CD4-positive, alpha-beta T cell treated with Interleukin-15 for 1 hour (primary cell): ENCODE data around the gene SAPCD2.
"Not testable (repeated sequence)": the region's sequence is repeated elsewhere in the genome, so short reads cannot be mapped to it uniquely, and the experiment has no call there.

ENCODE experiments used
- DNase-seq: peaks from one replicate; pipeline ENCODE4 v3.0.0-alpha.2; 2020

SAPCD2 gene

DNA sequence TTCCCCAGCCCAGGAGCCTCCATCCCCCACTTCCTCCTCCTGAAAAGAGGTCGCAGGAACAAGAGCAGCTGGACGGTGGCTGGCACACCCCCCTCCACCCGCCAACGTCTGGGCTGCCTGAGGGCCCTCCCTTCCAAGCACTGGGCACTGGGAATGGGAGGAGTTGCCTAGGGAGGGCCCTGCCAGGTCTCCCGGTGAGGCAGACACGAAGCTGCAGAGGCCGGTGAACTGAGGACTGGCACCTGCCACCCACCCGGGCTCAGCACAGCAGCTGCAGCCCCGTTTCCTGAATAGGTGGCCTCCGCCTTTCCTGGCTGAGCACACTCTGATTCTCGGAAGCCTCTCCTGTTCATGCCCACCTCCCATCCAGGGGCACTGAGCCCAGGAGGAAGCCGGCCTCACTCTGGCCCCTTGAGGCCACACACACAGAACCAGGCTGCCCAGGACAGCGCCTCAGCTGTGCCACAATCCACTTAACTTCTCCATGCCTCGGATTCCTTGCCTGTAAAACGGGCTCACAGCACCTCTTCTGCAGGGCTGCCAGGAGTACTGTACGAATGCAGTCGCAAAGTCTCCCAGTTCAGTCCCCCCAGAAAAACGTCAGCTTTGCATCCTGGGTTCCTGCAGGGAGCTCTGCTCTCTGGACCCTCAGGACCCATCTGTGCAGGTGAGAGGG, 25.7 kb downstream of the SAPCD2 start:
- DNase-seq = no peak

DNA sequence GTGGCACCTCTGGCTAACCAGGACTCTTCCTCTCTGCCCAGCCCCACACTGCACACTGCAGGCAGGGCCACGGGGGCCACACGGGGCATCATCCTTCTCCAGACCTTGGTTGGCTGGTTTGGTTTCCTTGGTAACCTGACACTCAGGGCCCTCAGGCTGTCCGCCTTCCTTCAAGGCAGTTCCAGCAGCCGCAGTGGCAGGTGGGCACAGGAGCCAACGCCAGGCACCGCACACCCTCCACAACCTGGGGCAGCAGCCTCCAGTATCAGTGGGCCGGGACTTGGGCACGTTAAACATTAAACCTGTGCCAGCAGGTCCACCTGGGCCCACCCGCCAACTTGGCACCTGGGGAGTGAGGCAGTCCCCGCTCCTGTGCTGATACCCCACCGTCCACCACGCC, 26.3 kb downstream of the SAPCD2 start:
- DNase-seq = no peak

DNA sequence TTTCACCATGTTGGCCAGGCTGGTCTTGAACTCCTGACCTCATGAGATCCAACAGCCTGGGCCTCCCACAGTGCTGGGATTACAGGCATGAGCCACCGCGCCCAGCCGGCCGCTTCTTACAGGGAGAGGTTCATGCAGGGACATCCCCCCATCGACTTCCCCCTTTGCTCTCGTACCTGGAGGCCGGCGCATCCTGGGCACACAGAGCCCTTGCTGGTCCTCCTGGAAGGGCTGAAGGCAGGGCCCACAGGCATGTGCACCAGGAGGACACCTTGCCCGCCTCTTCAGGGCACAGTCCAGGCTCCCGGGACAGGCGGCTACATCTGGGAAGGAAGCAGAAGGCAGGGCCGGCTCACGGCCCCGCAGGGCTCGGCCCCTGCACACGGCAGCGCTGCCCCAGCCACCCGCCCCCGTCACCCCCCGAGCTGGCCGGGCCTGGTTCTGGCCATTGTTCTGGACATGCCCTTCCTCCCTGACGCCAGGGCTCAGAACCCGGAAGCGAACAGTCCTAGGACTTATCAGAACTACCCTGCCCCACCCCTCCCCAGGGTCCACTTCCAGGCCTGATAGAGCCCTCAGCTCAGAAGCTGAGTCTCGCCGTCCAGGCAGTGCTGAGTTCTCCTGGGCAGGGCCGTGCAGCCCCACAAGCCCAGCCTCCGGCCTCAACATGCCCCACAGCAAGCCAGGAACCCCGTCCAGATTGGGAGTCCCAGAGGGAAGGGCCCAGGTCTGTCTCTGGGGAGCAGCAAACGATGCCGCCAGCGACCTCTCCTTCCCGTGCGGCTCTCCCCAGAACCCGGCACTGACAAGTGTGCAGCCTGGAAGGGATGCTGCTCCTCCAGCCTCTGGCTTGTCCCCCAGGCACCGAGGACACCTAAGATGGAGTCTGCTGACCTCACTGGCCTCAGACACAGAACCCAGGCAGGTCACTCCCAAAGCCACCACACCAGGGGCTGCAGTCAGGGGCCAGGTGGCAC, 27.3 kb downstream of the SAPCD2 start:
- DNase-seq = no peak

DNA sequence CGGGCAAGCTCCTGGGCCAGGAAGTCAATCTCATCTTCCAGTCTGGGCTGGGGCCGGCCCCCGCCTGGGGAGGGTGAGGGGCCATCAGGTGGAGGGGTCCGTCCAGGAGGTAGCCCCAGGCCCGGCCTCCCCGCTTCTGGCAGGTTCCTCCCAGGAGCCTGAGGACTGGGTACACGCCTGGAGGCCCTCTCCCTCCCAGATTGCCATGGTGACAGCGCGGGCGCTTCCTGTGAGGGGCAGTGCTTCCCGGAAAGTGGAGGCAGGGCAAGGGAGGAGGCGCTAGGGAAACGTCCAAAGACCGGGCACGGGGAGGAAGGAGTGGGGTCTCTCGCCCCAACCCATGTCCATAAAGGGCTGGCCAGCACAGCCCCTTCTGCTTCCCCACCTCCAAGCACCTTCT, 29.2 kb downstream of the SAPCD2 start:
- no peak for DNase-seq

DNA sequence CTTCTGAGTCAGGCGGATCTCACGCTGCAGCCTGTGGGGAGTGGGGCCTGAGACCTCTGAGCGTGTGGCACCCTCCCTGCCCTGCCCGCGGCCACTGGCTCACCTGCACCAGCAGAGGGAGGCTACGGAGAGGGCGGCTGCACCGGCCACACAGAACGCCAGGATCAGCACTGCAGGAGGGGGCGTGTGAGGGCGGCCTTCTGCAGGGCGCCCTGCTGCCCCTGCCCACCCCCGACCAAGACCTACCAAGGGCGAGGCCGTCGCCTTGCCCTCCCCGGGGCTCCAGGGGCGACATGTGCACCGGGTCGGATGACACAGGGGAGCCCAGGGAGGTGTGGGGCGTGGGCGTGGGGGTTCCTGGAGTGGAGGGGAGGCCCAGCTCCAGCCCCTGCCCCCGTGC, 29.8 kb downstream of the SAPCD2 start:
- no peak for DNase-seq

DNA sequence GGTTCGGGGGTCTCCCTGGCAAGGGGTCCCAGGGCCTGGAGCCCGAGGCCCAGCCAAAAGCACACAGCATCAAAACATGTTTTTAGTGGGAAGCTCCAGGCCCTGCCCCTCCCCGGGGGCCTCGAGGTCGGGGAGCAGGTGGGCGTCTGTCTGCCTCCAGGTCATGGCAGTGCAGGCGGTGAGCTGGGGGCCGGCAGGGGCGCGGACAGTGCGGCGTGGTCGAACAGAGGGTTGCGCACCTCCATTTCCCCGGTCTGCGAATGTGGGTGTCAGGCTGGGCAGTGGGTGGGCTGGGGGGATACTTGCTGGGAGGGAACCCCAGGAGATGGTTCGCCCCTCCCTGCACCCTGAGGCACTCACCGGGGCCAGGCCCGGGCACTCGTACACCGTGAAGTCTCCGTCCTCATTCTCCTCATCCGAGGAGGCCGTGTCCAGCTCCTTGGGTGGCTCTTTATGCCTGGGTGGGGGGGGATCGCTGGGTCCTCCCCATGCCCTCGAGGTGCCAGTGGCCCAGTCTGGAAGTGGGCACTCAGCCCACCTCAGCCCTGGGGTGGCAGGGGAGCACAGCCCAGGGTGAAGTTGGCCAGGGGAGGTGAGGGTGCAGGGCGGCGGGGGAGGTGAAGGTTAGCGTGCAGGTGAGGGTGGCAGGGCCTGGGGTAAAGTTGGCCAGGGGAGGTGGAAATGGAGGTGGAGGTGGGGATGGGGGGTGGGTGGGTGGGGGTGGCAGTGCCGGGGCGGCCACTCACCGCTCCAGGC, 30.6 kb downstream of the SAPCD2 start:
- DNase-seq = no peak

DNA sequence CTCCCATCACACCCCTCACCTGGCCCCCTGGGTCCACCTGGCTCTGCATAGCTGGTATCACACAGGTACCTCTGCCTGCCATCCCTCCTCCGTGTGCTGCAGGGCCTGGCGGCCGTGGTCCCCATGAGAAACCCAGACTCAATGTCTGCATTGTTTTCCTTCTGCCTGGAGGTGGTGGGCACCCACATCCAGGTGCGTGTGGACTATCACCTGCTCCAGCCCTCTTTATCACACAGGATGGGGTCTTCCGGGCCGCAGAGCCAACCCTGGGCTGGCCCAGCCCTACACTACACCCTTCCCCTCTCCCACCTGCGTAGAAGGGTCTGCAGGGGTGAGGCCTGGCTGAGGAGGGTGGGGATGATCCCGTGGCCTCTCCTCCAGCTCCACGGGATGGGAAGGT, 31.4 kb downstream of the SAPCD2 start:
- DNase-seq = no peak

DNA sequence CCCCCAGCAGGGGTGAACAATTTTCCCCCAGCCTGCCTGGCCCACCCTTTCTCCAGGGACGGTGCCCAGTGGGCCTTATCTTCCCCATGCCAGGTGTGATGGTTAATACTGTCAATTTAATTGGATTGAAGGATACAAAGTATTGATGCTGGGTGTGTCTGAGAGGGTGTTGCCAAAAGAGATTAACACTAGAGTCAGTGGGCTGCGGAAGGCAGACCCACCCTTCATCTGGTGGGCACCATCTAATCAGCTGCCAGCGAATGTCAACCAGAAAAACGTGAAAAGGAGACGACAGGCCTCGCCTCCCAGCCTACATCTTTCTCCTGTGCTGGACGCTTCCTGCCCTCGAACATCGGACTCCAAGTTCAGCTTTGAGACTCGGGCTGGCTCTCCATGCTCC, 32.9 kb downstream of the SAPCD2 start:
- DNase-seq = no peak

DNA sequence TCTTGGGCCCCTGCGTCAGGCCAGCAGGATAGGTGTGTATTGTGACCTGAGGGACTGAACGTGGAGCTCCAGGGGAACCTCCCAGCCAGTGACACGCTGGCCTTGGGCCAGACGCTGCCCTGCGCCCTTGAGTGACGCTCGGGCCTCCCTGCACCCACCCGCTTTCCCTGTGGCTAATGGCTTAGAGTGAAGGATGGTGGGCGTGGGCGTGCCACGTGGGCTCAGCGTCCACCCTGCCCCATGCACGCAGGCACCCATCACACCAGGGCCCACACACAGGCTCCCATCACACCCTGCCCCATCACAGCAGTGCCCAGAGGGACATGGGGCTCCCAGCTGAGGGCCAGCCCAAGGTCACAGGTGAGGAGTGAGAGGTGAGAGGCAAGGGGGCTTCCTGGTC, 33.3 kb downstream of the SAPCD2 start:
- DNase-seq = no peak

DNA sequence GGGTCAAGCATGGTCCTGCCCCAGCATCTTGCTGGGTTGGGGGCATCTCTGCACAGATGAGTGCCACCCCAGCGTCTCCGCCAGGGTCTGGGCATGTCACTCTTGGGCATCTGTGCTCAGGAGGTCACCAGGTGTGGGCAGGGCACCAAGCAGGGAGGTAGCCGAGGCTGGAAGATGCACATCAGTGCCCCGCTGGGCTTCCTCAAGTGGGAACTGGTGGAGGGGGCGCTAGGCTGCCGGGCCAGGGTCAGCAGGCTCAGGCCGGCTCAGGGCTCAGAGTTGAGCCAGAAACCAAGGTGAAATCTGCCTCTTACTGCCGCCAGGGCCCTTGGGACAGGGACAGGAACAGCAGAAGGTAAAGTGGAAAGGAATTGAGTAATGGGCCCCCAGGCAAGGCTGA, 34.4 kb downstream of the SAPCD2 start:
- no peak for DNase-seq

DNA sequence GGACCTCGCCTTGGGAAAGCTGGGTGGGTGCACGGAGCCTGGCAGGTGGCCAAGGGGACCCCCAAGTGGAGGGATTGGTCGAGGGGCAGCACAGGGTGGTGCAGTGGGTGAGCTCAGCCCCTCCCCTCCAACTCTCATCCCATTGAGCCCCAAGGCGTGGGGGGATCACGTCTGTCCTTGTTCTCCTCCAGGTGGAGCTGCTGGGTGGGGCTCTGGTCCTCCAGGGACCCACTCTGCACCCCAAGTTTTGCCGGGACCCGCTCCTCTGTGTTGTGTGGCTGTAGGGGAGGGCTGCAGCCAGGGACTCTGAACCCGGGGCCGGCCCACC, 34.9 kb downstream of the SAPCD2 start:
- no peak for DNase-seq

DNA sequence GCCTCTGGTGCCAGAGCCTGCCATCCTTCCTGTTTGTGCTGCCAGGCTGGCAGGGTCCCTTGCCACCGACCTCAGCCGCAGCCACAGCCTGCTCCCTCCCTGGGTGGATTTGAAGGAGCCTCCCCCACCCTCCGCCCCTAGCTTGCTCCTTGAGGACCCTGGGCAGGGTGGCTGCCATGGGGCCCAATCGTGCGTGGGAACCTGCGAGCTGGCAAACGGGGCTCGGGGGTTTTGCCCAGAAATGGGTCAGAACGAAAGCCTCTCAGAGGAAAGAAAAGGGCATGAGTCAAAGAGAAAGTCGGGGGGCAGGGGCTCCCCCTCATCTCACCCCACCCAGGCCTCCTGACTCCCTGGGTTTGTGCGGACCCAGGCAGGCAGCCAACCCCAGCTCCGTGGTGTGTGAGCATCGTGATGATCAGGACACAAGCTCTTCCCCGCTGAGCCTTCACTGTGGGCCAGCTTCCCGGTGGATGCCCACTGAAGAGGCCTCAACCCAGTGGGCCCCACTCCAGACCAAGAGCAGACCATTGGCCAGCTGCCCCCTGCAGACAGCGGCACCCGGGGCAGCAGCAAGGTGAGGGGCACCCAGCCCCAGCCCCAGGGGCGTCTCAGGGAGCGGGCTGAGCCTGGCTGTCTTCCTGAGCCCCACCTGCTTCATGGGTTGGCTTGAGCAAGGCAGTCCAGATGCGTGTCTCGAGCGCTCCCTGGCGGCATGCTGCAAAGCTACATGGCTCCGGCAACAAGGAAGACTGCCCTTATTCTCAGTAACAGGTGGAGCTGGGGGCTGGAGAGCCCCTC, 35.4 kb downstream of the SAPCD2 start:
- peak; percentile 87 for DNase-seq

DNA sequence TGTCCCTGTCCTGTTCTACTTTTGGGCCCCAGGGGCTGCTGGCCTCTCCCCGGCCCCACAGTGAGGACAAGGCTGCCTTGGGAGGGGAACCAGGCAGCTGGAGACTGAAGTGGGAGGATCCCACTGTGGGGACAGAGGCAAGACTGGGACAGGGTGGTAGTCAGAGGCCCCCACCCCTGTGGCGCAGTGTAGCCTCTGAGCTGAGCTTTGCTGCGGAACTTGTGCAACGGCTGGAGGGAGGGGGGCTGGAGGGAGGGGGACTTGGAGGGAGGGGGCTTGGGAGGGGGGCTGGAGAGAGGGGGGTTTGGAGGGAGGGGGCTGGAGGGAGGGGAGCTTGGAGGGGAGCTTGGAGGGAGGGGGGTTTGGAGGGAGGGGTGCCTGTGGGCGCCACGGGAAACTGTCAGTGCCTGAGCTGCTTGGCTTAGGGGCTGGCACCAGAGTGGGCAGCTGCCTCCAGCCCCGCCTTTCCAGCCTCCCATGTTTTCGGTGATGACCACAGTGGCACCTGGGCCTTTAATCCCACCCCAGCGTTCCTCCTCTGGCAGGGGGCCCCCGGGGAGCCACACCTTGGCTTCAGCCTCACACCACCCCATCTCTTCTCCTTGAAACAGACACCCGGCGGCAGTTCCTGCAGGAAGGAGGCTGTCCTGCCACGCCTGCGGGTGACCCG, 36.2 kb downstream of the SAPCD2 start:
- DNase-seq = peak; percentile 25

DNA sequence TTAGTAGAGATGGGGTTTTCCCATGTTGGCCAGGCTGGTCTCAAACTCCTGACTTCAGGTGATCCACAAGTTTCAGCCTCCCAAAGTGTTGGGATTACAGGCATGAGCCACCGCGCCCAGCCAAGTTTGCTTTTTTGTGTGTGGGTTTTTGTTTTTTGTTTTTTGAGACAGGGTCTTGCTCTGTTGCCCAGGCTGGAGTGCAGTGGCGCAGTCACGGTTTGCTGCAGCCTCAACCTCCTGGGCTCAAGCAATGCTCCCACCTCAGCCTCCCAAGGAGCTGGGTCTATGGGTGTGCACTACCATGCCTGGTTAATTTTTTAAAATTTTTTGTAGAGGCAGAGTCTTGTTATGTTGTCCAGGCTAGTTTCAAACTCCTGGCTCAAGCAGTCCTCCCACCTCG, 36.9 kb downstream of the SAPCD2 start:
- not testable (repeated sequence) for DNase-seq

DNA sequence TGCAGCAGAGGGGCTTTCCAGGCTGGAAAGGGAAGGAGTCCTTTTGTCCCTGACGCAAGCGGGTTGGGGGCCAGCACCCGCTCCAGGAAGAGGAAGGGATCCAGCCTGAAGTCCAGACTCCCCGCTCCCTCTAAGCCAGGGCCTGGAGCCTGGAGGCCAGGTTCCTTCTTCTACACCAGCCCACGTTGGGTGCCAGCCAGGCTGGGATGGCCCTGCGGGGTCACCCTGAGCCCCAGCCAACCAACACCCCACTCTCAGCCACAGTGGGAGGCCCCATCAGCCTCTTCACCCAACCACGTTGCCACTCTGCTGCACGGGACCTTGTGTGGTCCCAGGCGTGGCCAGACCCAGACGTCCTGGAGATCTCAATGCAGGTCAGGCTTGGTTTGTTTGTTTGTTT, 37.5 kb downstream of the SAPCD2 start:
- peak; percentile 74 for DNase-seq

DNA sequence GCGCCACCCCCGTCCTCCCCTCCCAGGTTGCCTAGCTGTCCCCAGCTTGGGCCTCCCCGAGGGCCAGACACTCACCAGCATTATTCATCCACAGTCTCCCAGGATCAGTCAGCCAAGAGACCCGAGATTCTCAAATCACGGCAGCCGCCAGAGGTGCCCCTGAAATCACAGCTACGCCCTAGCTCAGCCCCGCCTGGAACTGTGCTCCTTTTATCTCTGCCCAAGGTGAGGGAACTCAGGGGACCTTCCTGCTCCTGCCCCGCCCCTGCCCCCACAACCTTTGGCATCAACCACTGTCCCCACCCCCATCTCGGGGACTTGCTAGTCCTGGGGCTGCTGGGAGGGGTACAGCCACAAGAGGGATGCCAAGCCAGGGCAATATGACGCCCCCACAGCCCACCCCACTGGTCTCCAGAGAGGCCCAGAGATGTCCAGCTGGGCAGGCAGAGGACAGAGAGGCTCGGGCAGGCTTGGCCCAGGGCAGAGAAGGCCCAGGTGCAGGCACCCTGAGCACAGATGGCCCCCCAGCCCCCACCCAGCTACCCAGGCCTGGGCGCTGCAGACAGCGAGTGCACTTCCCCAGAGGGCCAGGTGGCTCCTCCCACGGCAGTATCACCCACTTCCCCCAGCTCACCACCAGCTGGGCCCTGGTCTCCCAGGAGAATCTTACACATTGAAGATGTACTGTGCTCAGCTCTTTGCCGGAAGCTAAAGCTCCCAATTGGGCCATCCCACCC, 38.3 kb downstream of the SAPCD2 start, which contains the start of gene FUT7:
Gene FUT7, minus strand, starts transcription at position 185 of the 737 bp plus-strand sequence. Its CDS starts 97 bp downstream, at position 88.
- DNase-seq = peak; percentile 61

DNA sequence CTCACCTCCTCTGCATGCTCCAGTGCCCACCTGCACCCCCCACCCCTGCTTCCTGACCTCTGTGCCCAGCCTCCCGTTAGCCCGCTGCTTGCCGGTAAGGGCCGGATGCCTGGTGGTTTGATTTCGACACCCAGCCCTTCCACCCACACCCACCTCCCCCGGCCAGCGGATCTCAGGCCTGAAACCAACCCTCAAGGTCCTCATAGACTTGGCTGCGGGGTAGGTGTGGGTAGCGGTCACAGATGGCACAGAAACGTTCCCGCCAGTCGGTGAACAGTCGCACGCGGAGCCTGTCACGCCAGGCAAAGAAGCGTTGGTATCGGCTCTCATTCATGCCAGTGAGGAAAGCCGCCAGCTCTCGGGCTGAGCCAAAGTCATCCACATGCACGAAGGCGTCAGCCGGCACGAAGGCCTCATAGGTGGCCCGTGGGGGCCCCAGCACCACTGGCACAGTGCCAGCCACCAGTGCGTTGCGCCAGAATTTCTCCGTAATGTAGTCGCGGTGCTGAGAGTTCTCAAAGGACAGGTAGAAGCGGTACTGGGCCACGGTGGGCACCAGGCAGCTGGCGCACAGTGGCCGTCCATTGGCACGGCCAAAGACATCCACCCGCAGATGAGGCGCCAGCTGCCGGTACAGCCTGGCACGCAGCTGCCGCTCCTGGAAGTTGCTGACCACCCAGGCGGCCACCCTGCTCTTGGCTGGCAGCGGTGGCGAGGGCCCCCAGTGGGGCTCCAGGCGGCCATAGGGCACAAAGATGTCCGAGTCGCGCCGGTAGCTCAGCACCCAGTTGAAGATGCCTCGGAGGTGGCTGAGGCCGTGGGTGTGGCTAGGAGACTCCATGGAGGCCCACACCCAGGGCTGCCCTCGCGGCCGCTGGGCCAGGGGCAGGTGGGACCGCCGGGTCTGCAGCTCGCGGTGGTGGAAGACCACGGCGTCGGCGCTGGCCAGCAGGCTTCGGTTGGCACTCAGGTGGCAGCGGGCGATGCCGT, 39.5 kb downstream of the SAPCD2 start:
- peak; percentile 67 for DNase-seq

DNA sequence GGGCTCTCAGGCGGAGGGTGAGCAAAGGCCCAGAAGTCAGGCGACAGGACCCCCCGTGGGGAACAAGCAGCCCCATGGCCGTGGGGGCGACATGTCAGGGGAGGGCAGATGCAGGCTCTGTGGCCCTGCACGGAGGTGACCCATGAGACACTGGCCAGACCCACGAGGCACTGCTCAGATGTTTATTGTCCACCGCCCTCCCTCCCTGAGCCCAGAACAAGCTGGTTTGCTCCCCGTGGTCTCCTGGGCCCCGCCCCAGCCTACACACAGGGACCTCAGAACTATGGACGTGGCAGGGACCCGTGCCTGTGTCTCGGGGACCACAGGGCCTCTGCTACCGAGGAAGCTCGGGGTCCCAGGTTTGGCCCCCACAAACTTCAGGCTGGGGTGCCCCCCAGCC, 40.4 kb downstream of the SAPCD2 start:
- no peak for DNase-seq

DNA sequence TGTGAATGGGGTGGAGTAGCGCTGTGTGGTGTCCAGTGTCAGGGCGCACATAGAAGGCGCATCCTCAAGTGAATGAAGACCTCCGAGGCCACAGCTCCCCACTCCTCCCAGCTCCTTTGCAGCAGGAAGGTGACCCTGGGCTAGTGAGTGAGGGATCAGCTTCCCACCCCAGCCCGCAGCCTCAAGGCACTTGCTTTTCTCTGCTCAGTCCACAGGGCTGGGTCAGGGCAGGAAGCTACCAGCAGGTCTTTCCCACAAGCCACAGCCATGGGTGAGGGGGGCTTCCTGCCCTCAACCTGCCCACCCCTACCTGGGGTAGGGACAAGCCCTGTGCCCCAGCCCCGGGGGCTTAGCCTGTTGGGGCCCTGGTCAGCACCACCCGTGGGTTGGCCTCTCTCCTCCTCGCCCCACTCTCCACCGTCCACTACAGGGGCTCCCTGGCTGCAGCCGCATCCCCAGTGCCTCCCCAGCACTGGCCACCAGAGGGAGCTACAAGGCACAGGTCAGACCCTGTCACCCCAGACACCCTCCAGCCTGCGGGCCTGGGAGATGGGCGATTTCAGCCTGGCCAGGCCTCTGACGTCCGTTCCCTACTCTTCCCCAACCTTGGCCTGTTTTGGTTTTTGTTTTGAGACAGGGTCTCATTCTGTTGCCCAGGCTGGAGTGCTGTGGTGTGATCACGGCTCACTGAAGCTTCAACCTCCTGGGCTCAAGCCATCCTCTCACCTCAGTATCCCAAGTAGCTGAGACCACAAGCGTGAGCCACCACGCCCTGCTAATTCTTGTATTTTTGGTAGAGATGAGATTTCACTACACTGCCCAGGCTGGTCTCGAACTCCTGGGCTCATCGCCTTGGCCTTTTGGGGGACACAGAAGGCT, 41.1 kb downstream of the SAPCD2 start:
- peak; percentile 70 for DNase-seq
